ENCODE measurements around the gene ETNK2. TPM values are rescaled to one million over a fixed set of nuclear protein-coding genes. Genes with fewer than 3 reads are reported as not detected.

Gene ETNK2
- total and polyA plus RNA-seq, 2 of the 8 experiments (the other 6 are each of a cell fraction or from before 2014, with no cell fraction given) = 20.1 to 26.7 TPM

- no peak for TF ChIP-seq CHD7 (IDR thresholded peaks at IDR 0.05; ENCODE audit: insufficient replicate concordance, low read length)
- TF ChIP-seq BRCA1 (IDR thresholded peaks at IDR 0.05; ENCODE audit: low read depth, low read length) = no peak
- TF ChIP-seq JUN (IDR thresholded peaks at IDR 0.05; ENCODE audit: low read depth, low read length) = no peak
- TF ChIP-seq CHD1 (IDR thresholded peaks at IDR 0.05; ENCODE audit: low read depth, low read length) = no peak
- TF ChIP-seq SP2 (IDR thresholded peaks at IDR 0.05; ENCODE audit: low read length) = no peak
- no peak for TF ChIP-seq SP4 (IDR thresholded peaks at IDR 0.05; ENCODE audit: low read length)
- TF ChIP-seq NRF1 (IDR thresholded peaks at IDR 0.05; ENCODE audit: low read depth, low read length) = no peak
- no peak for TF ChIP-seq GABPA (IDR thresholded peaks at IDR 0.05; ENCODE audit: borderline replicate concordance, insufficient read depth, low read length)
- TF ChIP-seq CREB1 (IDR thresholded peaks at IDR 0.05) = no peak
- no peak for TF ChIP-seq SIN3A (conservative IDR thresholded peaks at IDR 0.05 in 1 of 2, IDR thresholded peaks at IDR 0.05 in 1 of 2; ENCODE audit: low read depth in 1 of 2, low read length in 2 of 2)
- TF ChIP-seq KDM1A (IDR thresholded peaks at IDR 0.05; ENCODE audit: borderline replicate concordance, low read length) = no peak
- no peak for TF ChIP-seq SIX5 (IDR thresholded peaks at IDR 0.05; ENCODE audit: low read depth, low read length)
Measured at GRCh38 chr1:204146965-204147364, 4.9 kb downstream of the ETNK2 start (continued).
